ENCODE results near the gene DUSP1. TPM values are rescaled to one million over a fixed set of nuclear protein-coding genes. Genes with fewer than 3 reads are reported as not detected.
"Not testable (repeated sequence)": the region's sequence is repeated elsewhere in the genome, so short reads cannot be mapped to it uniquely, and the experiment has no call there.

DUSP1 gene, protein sequence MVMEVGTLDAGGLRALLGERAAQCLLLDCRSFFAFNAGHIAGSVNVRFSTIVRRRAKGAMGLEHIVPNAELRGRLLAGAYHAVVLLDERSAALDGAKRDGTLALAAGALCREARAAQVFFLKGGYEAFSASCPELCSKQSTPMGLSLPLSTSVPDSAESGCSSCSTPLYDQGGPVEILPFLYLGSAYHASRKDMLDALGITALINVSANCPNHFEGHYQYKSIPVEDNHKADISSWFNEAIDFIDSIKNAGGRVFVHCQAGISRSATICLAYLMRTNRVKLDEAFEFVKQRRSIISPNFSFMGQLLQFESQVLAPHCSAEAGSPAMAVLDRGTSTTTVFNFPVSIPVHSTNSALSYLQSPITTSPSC
- 76.4 TPM for total RNA-seq
- polyA plus RNA-seq: 822 TPM

DNA sequence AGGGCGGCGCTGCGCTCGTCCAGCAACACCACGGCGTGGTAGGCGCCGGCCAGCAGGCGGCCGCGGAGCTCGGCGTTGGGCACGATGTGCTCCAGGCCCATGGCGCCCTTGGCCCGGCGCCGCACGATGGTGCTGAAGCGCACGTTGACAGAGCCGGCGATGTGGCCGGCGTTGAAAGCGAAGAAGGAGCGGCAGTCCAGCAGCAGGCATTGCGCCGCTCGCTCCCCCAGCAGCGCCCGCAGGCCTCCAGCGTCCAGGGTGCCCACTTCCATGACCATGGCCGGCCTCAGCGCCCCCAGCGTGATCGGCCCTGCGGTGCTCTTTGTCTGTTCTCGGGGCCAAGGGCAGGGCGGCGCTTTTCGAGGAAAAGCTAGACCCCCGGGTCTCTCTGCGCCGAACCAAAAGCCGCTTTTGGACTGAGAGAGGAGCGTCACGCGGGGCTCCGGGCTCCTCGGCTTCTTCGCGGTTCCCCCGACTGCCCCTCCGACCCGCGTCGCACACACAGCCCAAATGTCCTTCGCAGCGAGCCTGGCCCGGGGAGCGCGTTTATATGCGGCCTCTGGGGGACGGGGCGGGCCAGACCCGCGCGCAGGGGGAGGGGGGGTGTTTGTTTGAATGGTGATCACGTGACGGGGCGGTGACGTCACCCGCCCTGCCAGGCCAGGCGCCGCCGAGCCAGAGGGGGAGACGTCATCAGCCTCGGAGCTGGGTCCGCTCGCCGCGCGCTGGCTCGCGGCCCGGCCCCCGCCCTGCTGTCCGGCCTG lies at the start of gene DUSP1:
TSS of gene DUSP1 (minus strand) at position 521 of the 764 bp plus-strand sequence. CDS start at position 278, 243 bp downstream.
- Histone ChIP-seq H3K36me3 (ENCODE audit: insufficient read depth) (peaks cover 3% of the 10 kb centered on the region), H3K27ac (ENCODE audit: low read depth) (peak within 1 kb of the TSS; percentile 99), H3K4me1 (ENCODE audit: insufficient read depth) (no peaks in the 10 kb centered on the region), H3K4me3 (ENCODE audit: low read depth, low read length) (peak within 1 kb of the TSS; percentile 89)
- peak; percentile 90 for DNase-seq (ENCODE audit: extremely low spot score)
- under 1% methylated on average over 89 of the region's 89 CpGs for WGBS

DNA sequence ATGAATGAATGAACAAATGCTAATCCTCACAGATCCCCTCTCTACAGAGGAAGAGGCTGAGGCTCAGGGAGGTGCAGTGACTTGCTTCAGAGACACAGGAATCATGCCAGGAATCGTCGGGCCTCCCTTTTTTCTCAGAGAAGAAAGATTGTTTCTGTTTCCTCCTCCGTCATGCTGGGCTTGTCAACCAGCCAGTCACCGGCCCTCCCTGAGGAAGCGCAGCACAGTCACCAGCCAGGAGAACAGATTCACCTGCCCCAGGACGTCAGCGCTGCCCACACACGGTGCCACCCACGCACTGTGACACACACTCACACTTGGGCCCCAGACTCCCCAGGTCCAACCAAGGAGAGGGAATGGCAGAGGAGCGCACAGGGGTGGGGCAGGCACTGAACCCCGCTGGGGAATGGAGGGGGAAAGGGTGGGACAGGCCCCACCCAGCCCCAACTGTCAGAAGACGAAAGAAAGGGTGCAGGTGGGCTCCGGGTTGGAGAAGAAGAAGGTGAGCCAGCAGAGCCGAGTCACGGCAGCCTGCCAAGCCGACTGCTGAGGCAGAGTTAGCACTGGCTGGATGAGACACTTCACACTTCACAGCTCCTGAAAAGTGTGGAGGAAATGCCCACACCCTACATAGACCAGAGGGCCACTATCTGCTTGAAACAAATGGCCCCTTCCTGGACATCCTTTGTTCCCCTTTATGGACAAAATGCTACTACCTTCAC lies 49.2 kb upstream of the DUSP1 start:
- Histone ChIP-seq H3K27ac (ENCODE audit: low read depth) (no peak overlapping the region), H3K4me1 (ENCODE audit: insufficient read depth) (no peaks in the 10 kb centered on the region), H3K36me3 (ENCODE audit: insufficient read depth) (no peaks in the 10 kb centered on the region), H3K4me3 (ENCODE audit: low read depth, low read length) (no peak overlapping the region)
- DNase-seq (ENCODE audit: extremely low spot score): no peak
- WGBS: 62% methylated on average over 16 of the region's 16 CpGs

DNA sequence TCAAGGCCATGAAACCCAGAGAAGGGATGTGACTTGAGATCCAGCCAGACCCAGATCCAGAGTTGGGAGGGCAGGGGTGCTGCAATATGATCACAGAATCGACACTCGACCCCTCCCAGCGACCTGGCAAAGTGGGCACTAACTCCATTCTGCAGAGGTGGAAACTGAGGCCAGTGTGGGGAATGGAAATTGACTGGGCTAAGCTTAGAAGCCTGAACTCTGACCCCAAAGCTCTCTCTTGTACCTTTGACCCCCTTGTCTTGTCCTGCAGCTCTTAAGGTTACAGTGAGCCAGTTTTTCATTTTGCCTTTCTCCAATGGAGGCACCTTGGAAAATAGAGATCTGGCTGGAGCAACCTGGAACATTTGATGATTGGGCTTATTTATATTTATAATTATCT lies 48.6 kb upstream of the DUSP1 start:
- no peak for DNase-seq (ENCODE audit: extremely low spot score)

DNA sequence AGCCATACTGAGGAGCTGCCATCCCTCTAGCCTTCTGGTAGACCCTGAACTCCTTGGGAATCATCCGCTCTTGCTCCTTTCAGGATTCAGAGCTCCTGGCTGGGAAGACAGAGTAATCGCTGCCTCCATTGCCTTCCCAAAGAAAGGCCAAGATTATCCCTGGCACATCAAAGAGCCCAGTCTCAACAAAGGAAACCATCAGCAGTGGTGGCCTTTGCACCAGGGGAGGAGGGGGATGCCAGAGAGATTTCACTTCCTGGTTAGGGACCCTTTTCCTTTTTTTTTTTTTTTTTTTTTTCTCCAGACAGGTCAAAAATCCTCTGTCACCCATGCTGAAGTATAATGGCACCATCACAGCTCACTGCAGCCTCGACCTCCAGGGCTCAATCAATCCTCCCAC lies 47.1 kb upstream of the DUSP1 start:
- Histone ChIP-seq H3K4me1 (ENCODE audit: insufficient read depth) (no peaks in the 10 kb centered on the region), H3K36me3 (ENCODE audit: insufficient read depth) (no peaks in the 10 kb centered on the region), H3K27ac (ENCODE audit: low read depth) (no peak overlapping the region), H3K4me3 (ENCODE audit: low read depth, low read length) (no peak overlapping the region)
- WGBS: 98% methylated on average over 3 of the region's 3 CpGs
- no peak for DNase-seq (ENCODE audit: extremely low spot score)

More for the DNA sequence above, 48.6 kb upstream of the DUSP1 start:
- H3K27ac ChIP-seq (ENCODE audit: low read depth): no peak overlapping the region
- H3K4me1 ChIP-seq (ENCODE audit: insufficient read depth): no peaks in the 10 kb centered on the region
- H3K4me3 ChIP-seq (ENCODE audit: low read depth, low read length): no peak overlapping the region
- WGBS: 83% methylated on average over 3 of the region's 3 CpGs
- no peaks in the 10 kb centered on the region for H3K36me3 ChIP-seq (ENCODE audit: insufficient read depth)

DNA sequence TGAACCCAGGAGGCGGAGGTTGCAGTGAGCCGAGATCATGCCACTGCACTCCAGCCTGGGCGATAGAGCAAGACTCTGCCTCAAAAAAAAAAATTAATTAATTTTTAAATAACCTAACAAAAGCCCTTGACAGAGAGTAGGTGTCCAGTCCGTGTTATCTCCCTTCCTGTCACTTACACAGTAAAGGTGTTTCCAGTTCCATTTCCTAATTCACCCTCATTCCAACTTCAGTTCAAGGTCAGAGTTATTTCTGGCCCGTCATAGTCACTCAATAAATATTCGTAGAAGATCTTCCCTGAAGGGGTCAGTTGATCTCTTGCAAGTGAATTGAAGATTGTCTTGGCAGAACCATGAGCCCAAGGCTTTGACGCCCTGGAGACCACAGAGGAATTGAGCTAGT lies 46.7 kb upstream of the DUSP1 start:
- DNase-seq (ENCODE audit: extremely low spot score): no peak
- H3K4me1 ChIP-seq (ENCODE audit: insufficient read depth): no peaks in the 10 kb centered on the region
- no peak overlapping the region for H3K27ac ChIP-seq (ENCODE audit: low read depth)
- H3K36me3 ChIP-seq (ENCODE audit: insufficient read depth): no peaks in the 10 kb centered on the region
- 87% methylated on average over 7 of the region's 7 CpGs for WGBS
- H3K4me3 ChIP-seq (ENCODE audit: low read depth, low read length): no peak overlapping the region

DNA sequence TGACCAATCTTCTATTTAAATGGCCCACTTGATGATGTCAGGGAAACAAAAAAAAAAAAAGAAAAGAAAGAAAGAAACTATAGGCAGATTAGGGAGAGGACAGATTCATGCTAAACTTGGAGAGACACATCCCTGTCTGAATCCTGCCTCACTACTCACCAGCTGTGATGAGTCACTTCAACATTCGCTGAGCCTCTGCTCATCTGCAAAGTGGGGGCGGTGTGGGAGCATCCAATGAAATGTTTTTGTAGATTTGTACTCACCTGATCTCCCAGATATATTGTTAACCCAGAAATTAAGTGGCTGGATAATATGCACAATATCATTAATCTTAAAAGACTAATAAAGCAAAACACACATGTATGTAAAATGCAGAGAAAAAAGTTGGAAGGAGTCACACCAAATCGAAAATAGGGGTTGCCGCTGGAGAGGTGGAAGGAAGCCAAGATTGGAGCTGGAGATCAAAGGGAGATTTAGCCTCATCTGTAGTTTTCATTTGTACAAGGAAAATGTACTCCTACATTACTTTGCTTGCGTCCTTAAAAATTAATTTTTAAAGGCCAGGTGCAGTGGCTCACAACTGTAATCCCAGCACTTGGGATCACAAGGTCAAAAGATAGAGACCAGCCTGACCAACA lies 46.0 kb upstream of the DUSP1 start:
- DNase-seq (ENCODE audit: extremely low spot score): no peak
- Histone ChIP-seq H3K27ac (ENCODE audit: low read depth) (no peak overlapping the region), H3K4me3 (ENCODE audit: low read depth, low read length) (no peak overlapping the region), H3K36me3 (ENCODE audit: insufficient read depth) (no peaks in the 10 kb centered on the region), H3K4me1 (ENCODE audit: insufficient read depth) (no peaks in the 10 kb centered on the region)
- 32% methylated on average over 5 of the region's 5 CpGs for WGBS

DNA sequence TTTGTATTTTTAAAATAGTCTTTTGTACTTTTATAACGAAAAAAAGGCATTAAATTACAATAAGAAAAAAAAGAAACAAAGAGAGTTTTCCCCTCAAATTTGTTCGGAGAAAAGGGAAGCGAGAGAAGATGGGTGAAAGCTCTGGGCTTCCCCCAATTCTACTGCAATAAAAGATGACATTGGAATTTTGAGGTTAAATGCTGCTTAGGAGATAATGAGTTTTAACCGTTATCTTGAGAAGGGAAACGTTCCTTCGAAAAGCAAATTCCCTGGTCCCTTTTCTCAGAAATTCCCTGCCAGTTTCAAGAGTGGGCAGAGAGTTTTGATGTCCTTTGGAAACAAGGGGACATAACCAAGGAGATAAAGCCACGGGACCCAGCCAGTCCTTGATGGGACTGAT lies 44.6 kb upstream of the DUSP1 start:
- DNase-seq (ENCODE audit: extremely low spot score): no peak
- 68% methylated on average over 7 of the region's 7 CpGs for WGBS
- Histone ChIP-seq H3K36me3 (ENCODE audit: insufficient read depth) (no peaks in the 10 kb centered on the region), H3K4me3 (ENCODE audit: low read depth, low read length) (no peak overlapping the region), H3K4me1 (ENCODE audit: insufficient read depth) (no peaks in the 10 kb centered on the region), H3K27ac (ENCODE audit: low read depth) (no peak overlapping the region)

DNA sequence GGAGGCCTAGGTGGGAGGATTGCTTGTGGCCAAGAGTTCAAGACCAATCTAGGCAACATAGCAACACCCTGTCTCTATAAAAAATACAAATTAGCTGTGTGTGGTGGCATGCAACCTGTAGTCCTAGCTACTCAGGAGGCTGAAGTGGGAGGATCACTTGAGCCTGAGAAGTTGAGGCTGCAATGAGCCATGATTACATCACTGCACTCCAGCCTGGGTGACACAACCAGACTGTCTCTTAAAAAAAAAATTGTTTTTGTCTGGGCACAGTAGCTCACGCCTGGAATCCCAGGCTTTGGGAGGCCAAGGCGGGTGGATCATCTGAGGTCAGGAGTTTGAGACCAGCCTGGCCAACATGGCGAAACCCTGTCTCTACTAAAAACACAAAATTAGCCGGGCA lies 40.0 kb upstream of the DUSP1 start:
- WGBS: 96% methylated on average over 4 of the region's 4 CpGs
- H3K36me3 ChIP-seq (ENCODE audit: insufficient read depth); H3K4me1 ChIP-seq (ENCODE audit: insufficient read depth); H3K27ac ChIP-seq (ENCODE audit: low read depth); H3K4me3 ChIP-seq (ENCODE audit: low read depth, low read length); DNase-seq (ENCODE audit: extremely low spot score): not testable (repeated sequence)

DNA sequence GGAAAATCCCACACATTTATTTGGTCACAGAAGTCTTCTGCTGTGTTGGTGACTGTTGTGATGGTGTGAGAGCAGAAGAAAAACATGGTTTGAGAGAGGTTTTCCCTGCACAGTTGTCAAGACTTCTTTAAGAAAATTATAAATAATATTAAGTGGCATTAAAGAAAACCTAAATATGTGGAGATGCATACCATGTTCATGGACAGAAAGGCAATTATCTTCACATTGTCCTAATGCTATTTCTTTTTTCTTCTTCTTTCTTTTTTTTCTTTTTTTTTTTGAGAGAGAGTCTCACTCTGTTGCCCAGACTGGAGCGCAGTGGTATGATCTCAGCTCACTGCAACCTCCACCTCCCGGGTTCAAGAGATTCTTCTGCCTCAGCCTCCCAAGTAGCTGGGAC lies 38.8 kb upstream of the DUSP1 start:
- Histone ChIP-seq H3K4me1 (ENCODE audit: insufficient read depth) (no peaks in the 10 kb centered on the region), H3K36me3 (ENCODE audit: insufficient read depth) (no peaks in the 10 kb centered on the region), H3K27ac (ENCODE audit: low read depth) (no peak overlapping the region), H3K4me3 (ENCODE audit: low read depth, low read length) (no peak overlapping the region)
- 98% methylated on average over 2 of the region's 2 CpGs for WGBS
- DNase-seq (ENCODE audit: extremely low spot score): no peak

DNA sequence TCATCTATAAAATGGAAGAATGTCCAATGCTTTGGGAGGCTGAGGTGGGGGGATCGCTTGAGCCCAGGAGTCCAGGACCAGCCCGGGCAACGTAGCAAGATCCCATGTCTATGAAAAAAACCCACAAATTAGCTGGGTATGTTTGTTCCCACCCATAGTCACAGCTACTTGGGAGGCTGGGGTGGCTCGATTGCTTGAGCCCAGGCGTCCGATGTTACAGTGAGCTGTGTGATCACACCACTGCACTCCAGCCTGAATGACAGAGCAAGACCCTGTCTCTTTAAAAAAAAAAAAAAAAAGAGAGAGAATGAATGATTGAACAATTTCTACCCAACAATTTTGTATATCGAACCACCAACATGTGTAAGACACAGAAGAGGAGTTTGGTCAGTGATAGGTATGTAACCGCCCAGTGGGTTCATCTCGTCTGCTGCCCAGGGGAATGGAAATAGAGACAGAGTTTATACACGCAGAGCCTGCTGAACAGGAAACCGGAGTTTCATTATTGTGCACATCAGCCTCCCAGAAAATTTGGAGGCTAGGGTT lies 36.8 kb upstream of the DUSP1 start:
- Histone ChIP-seq H3K36me3 (ENCODE audit: insufficient read depth) (no peaks in the 10 kb centered on the region), H3K4me3 (ENCODE audit: low read depth, low read length) (no peak overlapping the region), H3K4me1 (ENCODE audit: insufficient read depth) (no peaks in the 10 kb centered on the region), H3K27ac (ENCODE audit: low read depth) (peak overlapping the region; percentile 30)
- 94% methylated on average over 11 of the region's 11 CpGs for WGBS
- no peak for DNase-seq (ENCODE audit: extremely low spot score)

DNA sequence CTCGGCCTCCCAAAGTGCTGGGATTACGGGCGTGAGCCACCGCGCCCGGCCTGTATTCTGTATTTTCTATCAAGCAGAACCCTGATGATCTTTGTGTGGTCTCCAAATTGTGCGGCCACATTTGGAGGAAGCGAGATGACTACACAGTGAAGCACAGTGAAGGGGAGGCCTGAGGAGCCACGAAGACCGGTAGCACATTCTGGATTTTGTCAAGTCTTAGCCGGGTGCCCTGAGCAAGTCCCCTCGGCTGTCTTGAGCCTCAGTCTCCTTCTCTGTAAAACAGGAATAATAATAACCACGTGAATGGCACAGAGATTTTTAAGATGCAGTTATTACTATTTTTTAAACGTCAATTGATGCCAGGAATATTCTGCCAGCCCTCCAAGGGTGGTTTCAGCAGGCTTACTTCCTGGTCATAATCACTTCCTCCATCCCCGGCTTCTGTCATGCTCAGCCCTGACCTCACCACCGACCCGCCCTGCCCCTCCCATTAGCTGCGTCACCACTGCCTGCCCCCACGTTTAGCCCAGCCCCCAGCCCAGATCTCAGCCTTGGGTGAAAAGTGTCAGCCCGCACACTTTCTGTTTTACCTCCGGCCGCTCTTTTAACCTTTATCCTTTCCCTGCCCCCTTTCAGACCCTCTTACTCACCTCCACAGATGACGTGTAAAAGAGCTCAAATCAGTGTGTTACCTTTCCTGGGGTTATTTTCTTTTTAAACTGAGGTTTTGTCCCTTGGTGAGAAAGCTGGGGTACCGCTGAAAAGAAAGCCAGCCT lies 36.1 kb upstream of the DUSP1 start:
- Histone ChIP-seq H3K4me1 (ENCODE audit: insufficient read depth) (no peaks in the 10 kb centered on the region), H3K4me3 (ENCODE audit: low read depth, low read length) (peak overlapping the region; percentile 8), H3K27ac (ENCODE audit: low read depth) (peak overlapping the region; percentile 30), H3K36me3 (ENCODE audit: insufficient read depth) (no peaks in the 10 kb centered on the region)
- DNase-seq (ENCODE audit: extremely low spot score): peak; percentile 47
- WGBS: 64% methylated on average over 24 of the region's 24 CpGs

DNA sequence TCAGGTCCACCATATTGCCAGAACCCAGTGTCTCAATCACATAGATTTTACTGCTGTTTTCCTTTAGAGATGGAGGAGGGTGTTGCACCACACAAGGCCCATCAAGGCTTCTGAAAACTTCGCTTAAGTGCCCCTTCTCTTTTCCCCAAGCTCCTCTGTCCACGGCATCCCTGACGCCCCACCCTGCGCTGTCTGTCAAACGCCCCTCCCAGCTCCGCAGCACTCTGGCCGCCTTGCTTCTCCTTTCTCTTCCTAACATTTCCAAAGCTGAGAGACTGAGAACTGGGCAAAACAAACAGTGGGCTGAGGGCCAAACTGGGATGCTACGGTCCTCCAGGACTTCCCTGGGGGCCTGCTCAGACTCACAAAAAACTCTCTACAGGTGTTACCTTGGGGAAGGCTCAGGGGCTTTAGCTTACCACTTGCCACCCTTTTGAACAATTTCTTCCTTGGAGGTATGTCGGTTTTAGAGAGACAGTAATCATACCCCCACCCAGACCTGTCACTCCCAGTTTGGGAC lies 34.8 kb upstream of the DUSP1 start:
- Histone ChIP-seq H3K36me3 (ENCODE audit: insufficient read depth) (no peaks in the 10 kb centered on the region), H3K27ac (ENCODE audit: low read depth) (no peak overlapping the region), H3K4me1 (ENCODE audit: insufficient read depth) (no peaks in the 10 kb centered on the region), H3K4me3 (ENCODE audit: low read depth, low read length) (no peak overlapping the region)
- 89% methylated on average over 9 of the region's 9 CpGs for WGBS
- DNase-seq (ENCODE audit: extremely low spot score): no peak

Measured in urinary bladder (tissue), 4 donors.